Frontal cortex (tissue), 4 donors: ENCODE results near the gene TBC1D19. TPM values are rescaled to one million over a fixed set of nuclear protein-coding genes. Genes with fewer than 3 reads are reported as not detected.
A peak's percentile ranks its signal among the peaks of the same experiment; 100 is the strongest.
"Not testable (repeated sequence)": the region's sequence is repeated elsewhere in the genome, so short reads cannot be mapped to it uniquely, and the experiment has no call there.

Experiments used
- DNase-seq, 2 donors: peaks; one replicate each; pipeline ENCODE4 v3.0.0; 2012; ENCODE audit warnings: low spot score in 2 of 2
- FAIRE-seq: peaks from 2 replicates; lab custom pipeline; 2012; peaks lifted over from hg19 to GRCh38; lab: Jason Lieb, UNC
- total RNA-seq: library from RNA; depleted of rRNA; stranded (reverse); fragments of >200 nt; gene quantifications from one replicate; pipeline ENCODE4 v1.2.3, GENCODE V29; 2014
- donor health status: control.
- donor health status: control.
- donor health status: control.

Gene TBC1D19, protein sequence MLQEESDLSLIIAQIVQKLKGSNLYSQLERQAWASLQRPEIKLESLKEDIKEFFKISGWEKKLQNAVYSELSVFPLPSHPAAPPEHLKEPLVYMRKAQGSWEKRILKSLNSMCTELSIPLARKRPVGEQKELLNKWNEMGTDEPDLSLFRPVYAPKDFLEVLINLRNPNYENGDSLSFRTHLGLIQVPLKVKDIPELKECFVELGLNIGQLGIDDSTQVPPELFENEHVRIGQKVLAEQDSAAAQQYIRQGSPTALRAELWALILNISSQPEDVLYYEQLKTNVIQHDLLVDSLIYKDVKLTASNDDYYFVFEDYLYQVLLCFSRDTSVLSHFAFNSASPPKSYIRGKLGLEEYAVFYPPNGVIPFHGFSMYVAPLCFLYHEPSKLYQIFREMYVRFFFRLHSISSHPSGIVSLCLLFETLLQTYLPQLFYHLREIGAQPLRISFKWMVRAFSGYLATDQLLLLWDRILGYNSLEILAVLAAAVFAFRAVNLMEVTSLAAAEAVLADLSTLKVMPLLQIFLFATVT
- 111 TPM for total RNA-seq

DNA sequence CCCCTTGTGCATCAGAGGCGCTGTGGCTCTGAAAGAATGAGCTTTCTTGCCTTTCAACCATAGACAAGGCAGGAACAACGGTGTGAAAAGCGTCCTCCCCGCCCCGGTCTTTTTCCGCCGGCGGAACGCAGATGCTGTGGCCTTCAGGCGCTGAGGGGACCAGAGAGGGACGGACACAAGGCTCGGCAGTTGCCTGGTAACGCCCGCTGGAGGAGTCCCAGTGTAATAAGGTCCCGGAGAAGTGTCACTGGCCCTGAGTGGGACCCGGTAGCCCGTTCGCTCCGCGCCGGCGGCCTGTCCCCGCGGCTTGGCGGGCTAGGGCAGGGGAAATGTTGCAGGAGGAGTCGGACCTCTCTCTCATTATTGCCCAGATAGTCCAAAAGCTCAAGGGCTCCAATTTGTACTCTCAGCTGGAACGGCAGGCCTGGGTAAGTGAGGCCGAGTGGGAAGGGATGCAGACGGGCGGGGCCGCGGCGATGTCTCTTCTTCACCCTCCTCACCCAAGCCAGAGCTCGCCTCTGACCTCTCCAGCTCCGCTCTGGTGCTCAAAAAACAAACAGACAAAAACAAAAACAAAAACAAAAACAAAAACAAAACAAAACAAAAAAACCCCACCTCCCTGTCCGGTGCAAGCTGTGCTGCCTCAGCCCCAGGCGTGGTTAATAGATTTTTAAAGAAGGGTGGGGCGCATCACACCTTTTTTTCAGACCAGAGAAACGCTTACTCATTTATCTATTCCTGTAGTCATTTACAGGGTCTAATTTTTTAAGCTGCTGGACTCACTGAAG is at the start of gene TBC1D19:
Gene TBC1D19, plus strand, starts transcription at position 220 of the 788 bp plus-strand sequence. Its CDS starts 110 bp downstream, at position 330.
- FAIRE-seq: no peak
- DNase-seq: peak; percentile 54 to 67

DNA sequence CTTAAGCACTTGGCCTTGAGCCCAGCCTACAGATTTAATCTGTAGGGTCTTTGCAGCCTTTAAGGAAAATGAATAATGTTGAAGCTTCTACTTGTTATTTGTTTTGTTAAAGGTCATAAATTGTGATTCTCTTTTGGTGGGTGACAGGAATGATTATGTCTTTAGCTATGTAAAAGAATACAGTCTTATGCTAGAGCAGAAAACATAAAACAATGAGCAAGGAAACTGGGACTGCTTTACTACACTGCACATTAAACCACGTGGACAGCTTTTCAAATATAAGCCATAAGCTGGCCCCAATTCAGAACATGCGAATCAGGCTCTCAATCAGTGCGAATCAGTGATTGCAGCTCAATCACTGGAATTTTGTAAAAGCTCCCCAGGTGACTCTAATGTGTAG is 40.9 kb upstream of the TBC1D19 start:
- no peak for DNase-seq
- no peak for FAIRE-seq

DNA sequence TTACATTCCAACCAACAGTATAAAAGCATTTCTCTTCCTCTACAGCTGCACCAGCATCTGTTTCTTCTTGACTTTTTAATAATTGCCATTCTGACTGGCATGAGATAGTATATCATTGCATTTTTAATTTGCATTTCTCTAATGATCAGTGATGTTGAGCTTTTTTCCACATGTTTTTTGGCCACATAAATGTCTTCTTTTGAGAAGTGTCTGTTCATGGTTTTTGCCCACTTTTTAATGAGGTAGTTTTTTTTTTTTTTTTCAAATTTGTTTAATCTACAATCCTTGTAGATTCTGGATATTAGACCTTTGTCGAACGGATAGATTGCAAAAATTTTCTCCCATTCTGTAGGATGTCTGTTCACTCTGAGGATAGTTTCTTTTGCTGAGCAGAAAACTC is 39.5 kb upstream of the TBC1D19 start:
- FAIRE-seq (no peak), DNase-seq (no peak)

DNA sequence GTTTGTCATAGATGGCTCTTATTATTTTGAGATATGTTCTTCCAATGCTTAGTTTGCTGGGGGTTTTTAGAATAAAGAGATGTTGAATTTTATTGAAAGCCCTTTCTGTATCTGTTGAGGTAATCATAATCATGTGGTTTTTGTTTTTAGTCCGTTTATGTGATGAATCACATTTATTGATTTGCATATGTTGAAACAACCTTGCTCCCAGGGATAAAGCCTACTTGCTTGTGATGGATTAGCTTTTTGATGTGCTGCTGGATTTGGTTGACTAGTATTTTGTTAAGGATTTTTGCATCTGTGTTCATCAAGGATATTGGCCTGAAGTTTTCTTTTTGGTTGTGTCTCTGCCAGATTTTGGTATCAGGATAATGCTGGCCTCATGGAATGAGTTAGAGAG is 35.5 kb upstream of the TBC1D19 start:
- not testable (repeated sequence) for DNase-seq, FAIRE-seq

DNA sequence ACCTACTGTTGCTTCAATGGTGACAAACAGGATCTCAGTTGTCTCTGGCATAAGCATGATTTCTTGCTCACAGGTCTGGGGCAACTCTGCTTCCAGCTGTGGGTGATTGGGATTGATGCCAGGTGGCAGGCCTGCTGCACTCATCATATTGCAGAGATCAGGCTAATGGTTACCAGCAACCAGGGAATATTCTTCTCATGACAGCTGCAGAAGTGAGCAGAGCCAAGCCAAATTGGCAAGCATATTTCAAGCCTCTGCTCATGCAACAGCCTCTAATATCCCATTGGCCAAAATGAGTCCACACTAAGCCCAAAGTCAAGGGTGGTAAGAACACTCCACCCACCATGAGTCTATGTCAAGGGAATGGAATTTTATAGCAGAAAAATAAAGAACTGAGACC is 26.7 kb upstream of the TBC1D19 start:
- DNase-seq: no peak
- no peak for FAIRE-seq

DNA sequence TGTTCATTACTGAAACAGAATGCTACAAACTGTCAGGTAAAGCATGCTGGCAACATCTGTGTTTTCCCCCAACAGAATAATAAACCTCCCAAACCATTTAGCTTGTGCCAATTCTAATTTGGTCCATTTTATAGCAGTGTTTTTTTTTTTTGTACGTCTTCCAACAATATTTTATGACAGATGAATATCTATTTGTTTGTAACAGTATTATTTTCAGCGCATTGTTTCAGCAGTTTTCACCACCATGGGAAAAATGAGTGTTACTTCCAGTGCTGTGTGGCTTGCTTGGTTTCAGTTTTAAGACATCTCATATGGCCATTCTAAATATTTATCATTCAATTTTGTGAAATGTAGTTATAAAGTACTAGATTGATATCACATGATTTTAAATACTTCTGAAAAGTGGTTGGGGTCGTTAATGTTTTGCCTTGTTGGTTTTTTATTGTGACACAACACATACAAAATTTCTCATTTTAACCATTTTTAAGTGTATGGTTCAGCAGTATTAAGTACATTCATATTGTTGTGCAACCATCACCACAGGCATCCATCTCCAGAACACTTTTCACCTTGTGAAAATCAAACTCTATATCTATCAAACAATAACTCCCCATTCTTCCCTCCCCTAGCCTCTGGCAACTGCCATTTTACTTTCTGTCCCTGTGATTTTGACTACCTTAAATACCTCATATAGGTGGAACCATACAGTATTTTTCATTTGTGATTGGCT is 25.6 kb upstream of the TBC1D19 start:
- DNase-seq (no peak), FAIRE-seq (no peak)

DNA sequence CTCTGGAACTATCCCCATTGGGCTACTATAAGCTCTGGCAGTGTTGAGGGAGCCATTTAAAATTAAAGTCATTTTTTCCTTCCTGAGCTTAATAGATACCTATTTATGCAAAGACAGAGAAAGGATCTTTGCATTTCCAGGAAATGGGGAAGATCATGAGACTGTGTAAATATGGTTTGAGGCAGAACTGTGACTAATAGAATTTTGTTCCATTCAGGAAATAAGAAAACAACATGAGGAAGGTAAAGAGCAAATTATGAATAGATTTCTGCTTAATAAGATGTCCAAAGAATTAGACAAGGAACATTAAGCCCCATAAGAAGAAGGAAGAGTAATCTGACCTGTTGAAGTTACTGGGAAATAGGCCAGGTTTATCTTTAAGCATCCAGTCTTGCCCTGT is 17.8 kb upstream of the TBC1D19 start:
- no peak for DNase-seq

DNA sequence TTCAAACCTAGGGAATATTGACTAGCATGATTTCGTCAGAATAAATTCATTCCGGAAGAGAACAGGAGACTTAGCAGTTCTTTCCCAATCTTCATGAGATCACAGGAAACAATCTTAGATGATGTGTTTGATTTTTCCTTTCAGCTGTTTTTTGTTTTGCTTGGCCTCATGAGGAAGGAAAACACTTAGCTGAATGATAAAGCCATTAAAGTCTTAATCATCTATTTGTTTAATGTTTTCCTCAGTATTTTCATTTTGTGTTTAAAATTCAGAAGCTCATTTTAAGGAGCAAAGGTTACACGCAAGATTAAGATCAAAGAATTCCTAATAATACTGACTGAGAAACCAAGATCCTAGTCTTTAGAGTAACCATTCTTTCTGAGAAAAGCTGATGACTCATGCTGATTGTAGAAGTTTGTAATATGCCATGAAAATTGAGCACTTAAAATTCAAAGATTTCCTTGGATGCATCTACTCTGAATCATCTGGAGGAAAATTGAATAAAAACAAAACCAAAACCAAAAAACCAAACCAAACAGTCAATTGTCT is 15.4 kb upstream of the TBC1D19 start:
- no peak for FAIRE-seq

More for the DNA sequence above, 17.8 kb upstream of the TBC1D19 start:
- no peak for FAIRE-seq

DNA sequence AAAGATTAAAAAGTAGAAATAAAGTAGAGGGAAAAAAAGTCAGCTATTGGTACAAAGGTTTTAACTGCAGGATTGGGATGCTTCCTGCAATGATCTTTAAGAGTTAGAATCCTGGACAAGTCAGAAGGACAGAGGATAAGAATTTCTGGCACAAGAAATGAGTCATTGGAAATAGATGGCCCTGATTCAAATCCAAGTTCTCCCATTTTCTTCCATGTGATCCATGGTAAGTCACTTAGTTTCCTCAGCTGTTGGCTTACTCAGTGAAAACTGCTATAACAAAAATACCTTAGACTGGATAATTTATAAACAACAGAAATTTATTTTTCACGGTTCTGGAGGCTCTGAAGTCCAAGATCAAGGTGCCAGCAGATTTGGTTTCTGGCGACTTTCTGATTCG is 13.3 kb upstream of the TBC1D19 start:
- no peak for FAIRE-seq

More for the DNA sequence above, 15.4 kb upstream of the TBC1D19 start:
- no peak for DNase-seq

DNA sequence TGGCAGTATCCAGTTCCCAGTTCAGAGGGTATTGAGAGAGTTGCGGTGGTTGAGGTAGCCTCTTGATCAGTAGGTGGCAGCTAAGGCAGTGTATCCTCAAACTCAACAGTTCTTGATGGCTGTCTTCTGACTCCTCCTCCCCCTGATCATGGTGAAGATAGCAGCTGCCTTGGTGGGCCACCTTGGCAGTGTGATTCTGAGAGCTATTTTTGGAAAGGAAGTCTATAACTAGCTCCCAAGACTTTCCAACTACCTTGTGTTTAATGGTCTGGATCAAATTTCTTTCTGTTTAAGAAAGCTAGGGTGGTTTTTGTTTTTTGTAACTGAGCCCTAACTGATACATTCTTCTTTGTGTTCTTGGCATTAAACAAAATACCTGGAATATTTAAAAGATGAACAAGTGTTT is 10.5 kb upstream of the TBC1D19 start:
- FAIRE-seq: no peak
- no peak for DNase-seq

More for the DNA sequence above, 13.3 kb upstream of the TBC1D19 start:
- no peak for DNase-seq

DNA sequence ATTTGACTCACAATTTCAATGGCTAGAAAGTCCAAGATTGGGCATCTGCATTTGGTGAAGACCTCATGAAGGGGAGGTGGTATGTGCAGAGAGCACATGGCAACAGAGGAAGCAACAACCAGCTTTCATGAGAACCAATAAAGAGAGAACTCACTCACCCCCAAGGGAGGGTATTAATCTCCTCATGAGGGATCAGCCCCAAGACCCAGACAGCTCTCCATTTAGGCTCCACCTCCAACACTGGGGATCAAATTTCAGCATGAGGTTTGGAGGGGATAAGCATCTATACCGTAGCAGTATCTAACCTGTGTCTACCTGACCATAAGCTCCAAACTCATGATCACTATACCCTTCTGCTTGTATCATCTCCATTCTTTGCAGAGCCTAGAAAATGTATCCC is 9.3 kb upstream of the TBC1D19 start:
- DNase-seq (no peak), FAIRE-seq (no peak)

DNA sequence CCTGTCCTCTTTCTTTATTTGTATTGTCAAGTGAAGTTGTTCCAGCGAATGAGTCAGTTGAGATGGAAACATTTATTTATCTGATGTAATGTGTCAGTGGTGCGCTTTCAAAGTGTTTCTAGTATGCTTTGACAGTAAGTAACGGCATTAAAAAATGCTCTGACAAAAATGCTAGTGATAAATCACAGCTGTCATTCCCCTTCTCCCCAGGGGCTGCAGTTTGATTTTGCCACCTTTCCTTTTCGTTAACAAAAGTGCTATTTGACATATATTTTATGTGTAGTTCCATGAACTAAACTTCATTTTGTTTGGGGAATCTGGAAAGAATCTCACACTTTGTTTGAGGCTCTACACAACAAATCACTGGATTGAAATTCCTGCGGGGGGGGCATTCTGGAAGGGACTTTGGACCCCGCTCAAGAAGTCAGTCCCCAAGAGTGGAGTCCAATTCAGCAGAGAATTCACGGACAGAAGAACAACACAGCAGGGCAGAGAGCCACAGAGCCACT is 7.6 kb upstream of the TBC1D19 start:
- DNase-seq (no peak), FAIRE-seq (no peak)

DNA sequence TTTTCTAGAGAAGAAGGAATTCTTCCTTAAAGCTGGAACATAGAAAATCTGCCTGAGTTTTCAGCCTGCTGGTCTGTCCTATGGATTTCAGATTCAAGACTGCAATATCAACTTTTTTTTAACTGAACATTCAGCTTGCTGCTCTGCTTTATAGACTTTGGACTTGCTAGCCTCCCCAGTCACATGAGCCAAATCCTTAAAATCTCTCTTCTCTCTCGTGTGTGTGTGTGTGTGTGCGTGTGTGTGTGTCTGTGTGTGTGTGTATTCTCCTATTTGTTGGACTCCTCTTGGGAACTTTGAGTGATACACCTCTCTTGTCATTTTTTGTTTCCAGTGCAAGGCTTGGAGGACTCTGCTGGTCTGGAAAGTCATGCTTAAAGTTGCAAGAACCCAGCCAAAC is 6.8 kb upstream of the TBC1D19 start:
- FAIRE-seq: no peak
- no peak for DNase-seq

DNA sequence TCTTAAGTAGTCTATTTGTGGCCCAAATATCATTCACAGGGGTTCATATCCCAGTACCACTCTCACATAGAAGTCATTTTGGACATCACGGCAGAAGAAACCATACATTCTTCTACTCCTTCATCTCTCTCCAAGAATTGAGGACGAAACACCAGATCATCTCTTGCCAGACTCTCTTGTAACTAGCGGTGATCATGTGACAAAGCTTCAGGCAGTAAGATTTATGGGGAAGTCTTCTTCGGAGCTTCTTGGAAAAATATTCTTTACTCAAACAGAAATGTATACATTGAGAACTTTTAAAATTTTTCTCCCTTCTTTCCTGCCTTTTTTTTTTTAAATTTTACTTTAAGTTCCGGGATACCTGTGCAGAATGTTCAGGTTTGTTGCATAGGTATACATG is 4.7 kb upstream of the TBC1D19 start:
- FAIRE-seq (no peak), DNase-seq (no peak)

DNA sequence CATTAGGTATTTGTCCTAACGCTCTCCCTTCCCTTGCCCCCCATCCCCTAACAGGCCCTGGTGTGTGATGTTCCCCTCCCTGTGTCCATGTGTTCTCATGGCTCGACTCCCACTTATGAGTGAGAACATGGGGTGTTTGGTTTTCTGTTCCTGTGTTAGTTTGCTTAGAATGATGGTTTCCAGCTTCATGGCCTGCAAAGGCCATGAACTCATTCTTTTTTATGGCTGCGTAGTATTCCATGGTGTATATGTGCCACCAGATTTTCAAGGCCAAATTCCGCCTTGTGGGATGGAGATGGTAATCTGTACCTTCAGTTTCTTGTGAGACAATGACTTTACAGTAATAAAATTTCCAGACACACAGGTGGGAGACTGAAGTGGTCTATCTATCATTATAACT is 2.5 kb upstream of the TBC1D19 start:
- not testable (repeated sequence) for DNase-seq, FAIRE-seq

DNA sequence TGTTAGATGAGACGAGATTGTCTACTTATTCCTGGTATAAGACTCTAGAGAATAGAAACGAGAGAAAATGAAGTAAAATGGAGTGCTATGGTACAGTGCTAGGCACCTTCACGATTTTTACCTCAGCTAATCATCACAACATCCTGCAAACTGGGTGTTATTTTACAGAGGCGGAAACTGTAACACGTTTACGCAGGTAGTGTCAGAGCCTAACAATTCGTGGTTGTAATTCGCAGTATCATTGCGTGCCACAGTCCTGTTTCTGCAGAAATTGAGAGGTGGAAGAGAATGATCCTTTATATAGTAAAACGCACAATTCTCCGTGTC is 383 bp upstream of the TBC1D19 start:
- DNase-seq: no peak
- FAIRE-seq: no peak

DNA sequence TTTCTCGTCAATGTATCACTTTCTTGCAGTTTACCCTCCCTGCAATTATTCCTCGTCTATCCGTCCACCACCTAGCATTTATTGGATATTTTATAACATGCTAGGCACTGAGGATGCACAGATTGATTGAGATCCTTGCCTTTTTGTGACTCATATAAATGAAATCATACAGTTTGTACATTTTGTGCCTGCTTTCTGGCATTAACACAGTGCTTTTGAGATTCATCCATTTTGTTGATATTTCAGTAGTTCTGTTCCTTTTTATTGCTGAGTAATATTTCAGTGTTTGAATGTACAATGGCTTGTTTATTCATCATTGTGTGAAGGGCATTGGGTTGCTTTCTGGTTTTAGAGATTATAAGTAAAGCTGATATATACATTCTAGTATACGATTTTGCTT is 841 bp downstream of the TBC1D19 start:
- FAIRE-seq: no peak
- no peak for DNase-seq

DNA sequence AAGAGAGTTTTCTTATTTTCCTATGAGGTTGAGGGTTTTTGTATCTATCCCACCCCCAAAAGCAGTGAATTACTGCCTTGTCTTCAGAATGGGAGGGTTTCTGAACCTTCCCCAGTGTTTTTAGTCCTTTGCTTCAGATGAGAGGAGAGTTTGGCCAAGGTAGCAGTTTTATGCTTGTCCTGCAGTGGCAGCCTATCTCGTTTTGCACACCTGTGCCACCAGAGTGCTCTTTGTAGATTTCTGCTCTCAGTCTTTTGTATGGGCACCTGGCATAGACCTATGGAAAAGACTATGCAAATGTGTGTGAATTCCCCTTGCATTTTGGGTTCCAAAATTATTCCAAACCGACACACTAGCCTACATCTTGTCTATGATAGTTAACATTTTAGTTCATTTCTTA is 5.8 kb downstream of the TBC1D19 start:
- DNase-seq (no peak), FAIRE-seq (no peak)

DNA sequence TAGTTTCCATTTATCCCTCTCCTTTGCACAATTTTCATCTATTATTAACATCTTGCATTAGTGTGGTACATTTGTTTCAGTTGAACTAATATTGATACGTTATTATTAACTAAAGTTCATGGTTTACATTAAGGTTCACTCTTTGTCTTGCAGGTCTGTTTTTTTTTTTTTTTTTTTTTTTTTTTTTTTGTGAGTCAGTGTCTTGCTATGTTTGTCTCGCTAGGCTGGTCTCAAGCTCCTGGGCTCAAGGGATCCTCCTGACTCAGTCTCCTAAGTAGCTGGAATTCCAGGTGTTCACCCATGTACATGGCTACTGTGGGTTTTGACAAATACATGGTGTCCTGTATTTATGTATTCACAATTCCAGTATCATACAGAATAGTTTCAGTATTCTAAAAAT is 6.8 kb downstream of the TBC1D19 start:
- FAIRE-seq (no peak), DNase-seq (no peak)

DNA sequence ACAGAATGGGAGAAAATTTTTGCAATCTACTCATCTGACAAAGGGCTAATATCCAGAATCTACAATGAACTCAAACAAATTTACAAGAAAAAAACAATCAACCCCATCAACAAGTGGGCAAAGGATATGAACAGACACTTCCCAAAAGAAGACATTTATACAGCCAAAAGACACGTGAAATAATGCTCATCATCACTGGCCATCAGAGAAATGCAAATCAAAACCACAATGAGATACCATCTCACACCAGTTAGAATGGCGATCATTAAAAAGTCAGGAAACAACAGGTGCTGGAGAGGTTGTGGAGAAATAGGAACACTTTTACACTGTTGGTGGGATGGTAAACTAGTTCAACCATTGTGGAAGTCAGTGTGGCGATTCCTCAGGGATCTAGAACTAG is 9.7 kb downstream of the TBC1D19 start:
- FAIRE-seq, DNase-seq: not testable (repeated sequence)
